ENCODE measurements around the gene LHFPL4.
"Not testable (repeated sequence)": the region's sequence is repeated elsewhere in the genome, so short reads cannot be mapped to it uniquely, and the experiment has no call there.

The LHFPL4 gene

GRCh38 chr3:9553021-9553947, at the start of gene LHFPL4:
TSS of gene LHFPL4 (minus strand) at chr3:9553822. CDS start at chr3:9552679, 1,143 bp downstream.
- DNase-seq (ENCODE audit: low read depth in 3 of 3), result no peak

DNA sequence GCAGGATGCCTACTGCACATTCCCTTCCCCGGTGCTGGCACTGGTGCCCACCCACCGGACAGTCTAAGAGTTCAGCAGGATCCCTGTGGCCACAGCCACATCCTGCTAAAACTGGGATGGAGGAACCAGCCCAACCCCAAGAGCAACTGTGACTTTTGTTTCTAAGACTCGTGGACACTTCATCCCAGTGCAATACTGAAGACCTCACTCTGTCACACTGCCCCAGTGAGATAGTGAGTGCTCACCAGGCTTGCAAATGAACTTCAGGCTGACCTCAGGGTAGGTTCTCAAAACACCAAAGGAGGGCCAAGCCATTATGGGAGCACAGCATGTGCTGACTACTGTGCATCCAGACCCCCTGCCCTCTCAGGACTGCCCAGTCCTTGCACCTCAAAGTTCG, 49.0 kb upstream of the LHFPL4 start:
- DNase-seq (ENCODE audit: low read depth in 3 of 3), result no peak

- DNase-seq (ENCODE audit: low read depth in 3 of 3), result not testable (repeated sequence)
Observed at GRCh38 chr3:9601006-9601581, 47.5 kb upstream of the LHFPL4 start.

- peak in 2 of 3 experiments; percentile 2 to 19 for DNase-seq (ENCODE audit: low read depth in 3 of 3)
Observed at GRCh38 chr3:9600597-9600996, 47.0 kb upstream of the LHFPL4 start.

DNA sequence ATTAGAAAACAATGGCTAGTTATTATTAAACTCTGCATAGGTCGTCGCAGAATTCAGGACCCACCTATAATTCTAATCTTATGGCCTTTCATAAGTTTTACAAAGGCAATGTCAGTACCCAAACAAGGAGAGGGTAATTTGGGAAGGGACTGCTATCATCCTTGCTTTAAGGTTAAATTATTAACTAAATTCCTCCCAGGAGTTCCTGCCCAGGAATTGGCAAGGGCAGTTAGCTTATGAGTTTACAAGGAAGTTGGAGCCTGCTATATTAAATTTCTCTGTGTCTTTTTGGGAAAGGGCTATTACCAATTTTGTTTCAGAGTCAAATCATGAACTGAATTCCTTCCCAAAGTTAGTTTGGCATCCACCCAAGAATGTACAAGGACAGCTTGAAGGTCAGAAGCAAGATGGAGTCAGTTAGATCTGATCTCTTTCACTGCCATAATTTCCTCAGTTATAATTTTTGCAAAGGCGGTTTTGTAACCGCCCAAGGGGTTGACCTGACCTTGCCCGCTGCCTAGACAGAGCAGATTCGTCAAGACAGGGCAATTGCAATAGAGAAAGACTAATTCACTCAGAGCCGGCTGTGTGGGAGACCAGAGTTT, 45.3 kb upstream of the LHFPL4 start:
- DNase-seq (ENCODE audit: low read depth in 3 of 3), result no peak

DNA sequence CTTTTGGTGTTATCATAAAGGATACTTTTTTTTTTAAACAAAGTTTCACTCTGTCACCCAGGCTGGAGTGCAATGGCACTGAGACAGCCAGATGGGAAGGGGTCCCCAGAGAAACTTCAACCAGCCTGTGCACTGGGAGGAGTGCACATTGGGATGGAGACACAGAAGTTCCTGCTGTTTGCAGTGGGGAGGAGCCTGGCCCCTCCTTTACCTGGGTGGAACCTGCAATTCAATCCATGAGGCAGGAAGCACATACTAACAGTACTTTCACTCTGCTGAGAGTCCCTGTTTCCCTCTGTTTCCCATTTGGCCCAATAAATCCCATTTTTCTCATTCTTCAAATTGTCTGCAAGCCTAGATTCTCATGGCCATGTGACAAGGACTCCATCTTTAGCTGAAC, 42.3 kb upstream of the LHFPL4 start:
- DNase-seq (ENCODE audit: low read depth in 3 of 3), result no peak

- DNase-seq (ENCODE audit: low read depth in 3 of 3), result not testable (repeated sequence)
Observed at GRCh38 chr3:9591781-9592180, 38.2 kb upstream of the LHFPL4 start.

GRCh38 chr3:9590282-9590791, 36.7 kb upstream of the LHFPL4 start:
- no peak for DNase-seq (ENCODE audit: low read depth in 3 of 3)

GRCh38 chr3:9583792-9584191, 30.2 kb upstream of the LHFPL4 start:
- no peak for DNase-seq (ENCODE audit: low read depth in 3 of 3)

GRCh38 chr3:9583371-9583770, 29.7 kb upstream of the LHFPL4 start:
- no peak for DNase-seq (ENCODE audit: low read depth in 3 of 3)

DNA sequence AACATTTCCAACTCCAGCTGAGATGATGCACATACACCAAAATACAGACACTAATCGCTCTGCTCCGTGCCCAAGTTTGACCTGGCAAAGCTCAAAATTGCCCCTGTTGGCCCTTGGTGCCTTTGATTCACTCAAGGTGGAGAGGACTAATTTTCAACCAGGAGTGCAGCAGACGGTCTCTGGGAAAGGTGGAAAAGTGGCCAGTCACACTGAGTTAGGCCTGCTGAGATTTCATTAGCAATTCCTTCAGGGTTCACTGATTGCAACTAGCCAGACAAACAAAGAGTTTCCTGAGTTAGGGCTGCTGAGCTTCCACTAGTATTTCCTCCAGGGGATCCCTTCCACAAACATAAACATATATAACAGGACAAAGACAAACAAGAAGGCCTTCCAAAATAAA, 28.7 kb upstream of the LHFPL4 start:
- no peak for DNase-seq (ENCODE audit: low read depth in 3 of 3)

DNA sequence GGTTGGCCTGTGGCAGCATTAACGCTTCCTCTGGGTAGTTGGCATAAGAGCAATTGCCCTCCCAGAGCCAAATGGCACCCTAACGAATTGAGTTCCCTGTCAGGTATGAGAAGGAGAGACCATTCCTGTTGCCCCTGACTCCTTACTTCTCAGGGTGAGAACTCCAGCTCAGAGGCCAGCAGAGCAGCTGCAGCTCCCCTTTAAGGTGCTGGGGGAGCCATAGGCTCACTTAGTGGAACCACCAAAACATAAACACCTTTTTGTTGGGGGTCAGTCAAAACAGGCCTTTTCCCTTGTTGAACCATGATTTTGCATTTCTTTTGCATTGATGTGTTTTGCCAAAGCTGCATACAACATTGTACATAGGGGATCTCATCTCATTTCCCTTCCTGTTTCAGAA, 28.1 kb upstream of the LHFPL4 start:
- no peak for DNase-seq (ENCODE audit: low read depth in 3 of 3)

GRCh38 chr3:9569054-9569453, 15.4 kb upstream of the LHFPL4 start:
- DNase-seq (ENCODE audit: low read depth in 3 of 3), result no peak

DNA sequence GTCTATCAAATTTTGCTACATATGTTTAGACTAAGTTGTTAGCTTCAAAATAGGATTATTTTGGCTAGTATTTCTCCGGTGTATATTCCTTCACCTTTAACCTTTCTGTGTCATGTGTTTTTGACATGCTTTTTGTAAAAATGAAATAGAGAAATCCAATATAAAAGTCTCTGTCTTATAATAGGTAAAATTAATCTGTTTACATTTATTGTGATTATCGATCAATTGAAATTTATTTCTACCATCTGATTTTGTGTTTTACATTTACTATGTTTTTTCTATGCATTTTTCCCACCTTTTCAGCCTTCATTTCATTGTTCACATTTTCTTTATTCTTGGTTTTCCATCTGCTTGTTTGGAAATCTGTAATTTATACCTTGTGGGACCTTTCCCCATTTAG, 11.7 kb upstream of the LHFPL4 start:
- DNase-seq (ENCODE audit: low read depth in 3 of 3), result no peak

DNA sequence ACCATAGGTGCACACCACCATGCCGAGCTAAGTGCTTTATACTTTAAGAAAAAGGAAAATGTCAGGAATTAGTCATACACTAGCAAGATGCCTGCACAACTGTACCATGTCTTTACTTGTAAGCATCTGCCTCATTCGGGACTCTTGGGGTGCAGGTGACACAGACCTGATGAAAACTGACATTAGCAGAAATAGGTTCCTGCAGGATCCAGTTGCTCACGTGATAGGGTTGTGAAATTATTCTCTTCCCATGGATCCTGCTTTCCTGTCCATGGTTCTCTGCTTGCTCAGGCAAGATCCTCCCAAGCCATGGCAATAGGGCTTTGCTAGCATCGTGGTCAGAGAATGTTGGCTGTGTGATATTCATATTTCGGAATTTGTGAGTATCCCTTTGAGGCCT, 10.2 kb upstream of the LHFPL4 start:
- no peak for DNase-seq (ENCODE audit: low read depth in 3 of 3)

DNA sequence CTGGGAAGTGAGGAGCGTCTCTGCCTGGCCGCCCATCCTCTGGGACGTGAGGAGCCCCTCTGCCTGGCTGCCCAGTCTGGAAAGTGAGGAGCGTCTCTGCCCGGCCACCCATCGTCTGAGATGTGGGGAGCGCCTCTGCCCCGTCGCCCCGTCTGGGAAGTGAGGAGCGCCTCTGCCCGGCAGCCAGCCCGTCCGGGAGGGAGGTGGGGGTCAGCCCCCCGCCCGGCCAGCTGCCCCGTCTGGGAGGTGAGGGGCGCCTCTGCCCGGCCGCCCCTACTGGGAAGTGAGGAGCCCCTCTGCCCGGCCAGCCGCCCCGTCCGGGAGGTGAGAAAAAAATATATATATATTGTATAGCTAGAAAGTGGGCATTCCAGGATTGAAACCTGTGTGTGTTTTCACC, 6.4 kb upstream of the LHFPL4 start:
- DNase-seq (ENCODE audit: low read depth in 3 of 3), result not testable (repeated sequence)

DNA sequence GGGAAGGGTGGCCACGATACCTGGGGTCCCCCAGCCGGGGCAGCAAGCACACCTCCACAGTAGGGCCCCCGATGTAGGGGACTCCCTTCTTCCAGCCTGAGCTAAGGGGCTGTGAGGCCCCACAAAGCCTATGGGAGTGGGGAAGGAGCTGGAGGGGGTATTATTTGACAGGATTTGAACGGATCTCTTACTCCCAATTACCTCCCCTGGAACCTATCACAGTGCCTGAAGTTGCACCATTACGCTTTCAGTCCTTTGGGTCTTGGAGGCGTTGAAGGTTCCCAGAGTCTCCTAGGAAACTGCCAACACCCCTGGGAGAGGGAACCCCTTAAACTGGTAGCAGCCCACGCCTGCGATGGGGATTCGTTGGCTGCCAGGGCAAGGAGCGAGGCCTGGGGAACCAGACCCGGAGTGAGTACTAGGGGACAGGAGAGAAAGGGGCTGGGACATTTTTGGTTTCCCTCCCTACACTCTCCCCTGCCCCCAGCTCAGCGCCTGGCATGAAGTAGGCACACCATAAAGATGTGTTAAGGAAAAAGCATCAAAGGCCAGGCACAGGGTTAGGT, 409 bp upstream of the LHFPL4 start:
- no peak for DNase-seq (ENCODE audit: low read depth in 3 of 3)

- peak; percentile 5 to 45 (median 9) for DNase-seq (ENCODE audit: low read depth in 3 of 3)
Observed at GRCh38 chr3:9552252-9552999, 1.2 kb downstream of the LHFPL4 start.

DNA sequence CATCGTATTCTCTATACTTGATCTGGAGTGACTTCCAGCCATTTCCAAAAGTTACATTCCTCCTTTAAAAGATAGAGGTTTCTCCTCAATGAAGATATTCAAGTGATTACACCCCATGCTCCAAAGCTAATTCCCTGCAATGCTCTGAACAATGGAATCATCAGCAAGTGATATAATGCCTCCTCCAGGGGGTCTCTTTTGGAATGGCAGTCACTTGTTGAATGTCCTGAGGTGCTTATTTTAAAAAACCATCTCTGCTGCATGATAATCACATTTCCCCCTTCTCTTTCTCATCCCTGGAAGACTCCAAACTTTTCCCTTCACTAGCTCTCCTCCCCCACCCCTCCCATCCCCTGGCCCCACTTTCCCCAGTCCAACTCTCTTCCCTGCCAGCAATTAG, 2.6 kb downstream of the LHFPL4 start:
- DNase-seq (ENCODE audit: low read depth in 3 of 3), result no peak

DNA sequence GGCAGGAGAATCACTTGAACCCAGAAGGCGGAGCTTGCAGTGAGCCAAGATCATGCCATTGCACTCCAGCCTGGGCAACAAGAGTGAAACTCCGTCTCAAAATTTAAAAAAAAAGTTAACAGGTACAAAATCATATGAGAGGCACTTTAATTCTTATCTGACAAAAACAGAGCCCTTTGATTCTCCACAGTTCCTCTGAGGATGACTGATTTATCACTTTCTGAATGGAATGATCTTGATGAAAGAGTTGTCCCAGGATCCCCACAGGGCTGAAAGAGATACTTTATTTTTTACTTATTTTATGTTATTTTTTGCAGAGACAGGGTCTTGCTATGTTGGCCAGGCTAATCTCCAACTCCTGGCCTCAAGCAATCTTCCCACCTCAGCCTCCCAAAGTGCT, 4.0 kb downstream of the LHFPL4 start:
- no peak for DNase-seq (ENCODE audit: low read depth in 3 of 3)

DNA sequence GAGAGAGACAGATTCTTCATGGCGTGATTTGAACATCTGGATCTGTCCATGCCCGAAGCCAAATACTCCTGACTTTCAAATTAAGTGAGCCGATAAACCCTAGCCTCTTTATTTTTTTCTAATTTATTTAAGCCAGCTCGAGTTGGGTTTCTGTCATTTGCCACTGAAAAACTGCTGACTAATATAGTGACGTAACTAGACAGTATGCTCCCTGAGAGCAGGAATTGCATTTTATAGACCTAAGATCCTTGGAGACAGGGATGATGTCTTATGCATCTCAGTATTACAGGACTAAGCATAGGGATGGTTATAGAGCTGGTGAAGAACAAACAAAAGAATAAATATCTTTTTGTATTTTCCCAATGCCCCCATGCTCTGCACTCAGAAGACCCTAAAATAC, 4.6 kb downstream of the LHFPL4 start:
- DNase-seq (ENCODE audit: low read depth in 3 of 3), result no peak

GRCh38 chr3:9542182-9542581, 11.4 kb downstream of the LHFPL4 start:
- no peak for DNase-seq (ENCODE audit: low read depth in 3 of 3)

All from stimulated activated CD4-positive, alpha-beta T cell treated with anti-CD3 and anti-CD28 coated beads, TNF-alpha, amount 100 ng/mL, for 24 hours (primary cell).